GM12878 (cell line): ENCODE data around the gene ERVH48-1. TPM values are rescaled to one million over a fixed set of nuclear protein-coding genes. Genes with fewer than 3 reads are reported as not detected.

ENCODE experiments used
- BCLAF1 ChIP-seq: fragments of 450-650 bp; IDR thresholded peaks from 2 replicates; pipeline ENCODE4 v1.6.1; 2017; ENCODE audit warnings: antibody characterized with exemption, mild to moderate bottlenecking, moderate library complexity
- BRCA1 ChIP-seq: IDR thresholded peaks from 2 replicates; pipeline ENCODE4 v1.6.1; 2011; ENCODE audit warnings: low read depth, low read length, improper control_type of control experiment
- CREM ChIP-seq: IDR thresholded peaks from 2 replicates; pipeline ENCODE4 v1.6.1; 2014; ENCODE audit warnings: antibody characterized with exemption, low read depth
- CTCF ChIP-seq, 3 experiments: IDR thresholded peaks in 2 of 3; conservative IDR thresholded peaks in 1 of 3; 2 replicates each; pipeline ENCODE4 v1.5.1; 2011; ENCODE audit warnings: low read depth in 3 of 3, low read length in 3 of 3, mild to moderate bottlenecking in 3 of 3, control low read depth in 2 of 3, moderate library complexity in 2 of 3, inconsistent platforms in 1 of 3, mixed read lengths in 1 of 3; ENCODE audit not compliant: control insufficient read depth in 2 of 3, insufficient read depth in 1 of 3; ENCODE audit errors: extremely low read depth in 1 of 3
- EP300 ChIP-seq, 2 experiments: fragments of 150-350 bp in 1 of 2; IDR thresholded peaks; 2 replicates each; pipeline ENCODE4 v1.6.1; 2011 to 2012; ENCODE audit warnings: low read depth in 2 of 2, low read length in 2 of 2, borderline replicate concordance in 1 of 2, improper control_type of control experiment in 1 of 2, inconsistent platforms in 1 of 2; ENCODE audit not compliant: control insufficient read depth in 1 of 2
- HDGF ChIP-seq: fragments of 450-650 bp; IDR thresholded peaks from 2 replicates; pipeline ENCODE4 v1.6.1; 2016; ENCODE audit warnings: antibody characterized with exemption
- MEF2B ChIP-seq: fragments of 450-650 bp; IDR thresholded peaks from 2 replicates; pipeline ENCODE4 v1.6.1; 2018; ENCODE audit warnings: mild to moderate bottlenecking, moderate library complexity; ENCODE audit not compliant: partially characterized antibody, poor library complexity, severe bottlenecking
- MTA2 ChIP-seq: fragments of 450-650 bp; IDR thresholded peaks from 2 replicates; pipeline ENCODE4 v1.6.1; 2016; ENCODE audit warnings: low read depth, mild to moderate bottlenecking, moderate library complexity
- NFIC ChIP-seq: IDR thresholded peaks from 2 replicates; pipeline ENCODE4 v1.6.1; 2012; ENCODE audit warnings: low read depth, mild to moderate bottlenecking, inconsistent platforms, low read length, moderate library complexity
- NFXL1 ChIP-seq: fragments of 450-650 bp; IDR thresholded peaks from 2 replicates; pipeline ENCODE4 v1.6.1; 2017; ENCODE audit warnings: antibody characterized with exemption, mild to moderate bottlenecking, borderline replicate concordance
- PML ChIP-seq: IDR thresholded peaks from 2 replicates; pipeline ENCODE4 v1.6.1; 2012; ENCODE audit warnings: low read length, inconsistent platforms
- POLR2A ChIP-seq: IDR thresholded peaks from 2 replicates; pipeline ENCODE4 v1.6.1; 2011; ENCODE audit warnings: low read depth, mild to moderate bottlenecking, low read length
- POLR2AphosphoS2 ChIP-seq: IDR thresholded peaks from 2 replicates; pipeline ENCODE4 v1.6.1; 2011; ENCODE audit warnings: low read depth, mild to moderate bottlenecking, low read length, improper control_type of control experiment, moderate library complexity
- PRDM15 ChIP-seq: fragments of 450-650 bp; formaldehyde crosslinking; IDR thresholded peaks from 2 replicates; pipeline ENCODE4 v1.4.0; 2020; ENCODE audit warnings: mild to moderate bottlenecking, moderate library complexity
- RBBP5 ChIP-seq: fragments of 200-600 bp; sonication (generic); conservative IDR thresholded peaks from 2 replicates; pipeline ENCODE4 v1.6.1; 2016
- RCOR1 ChIP-seq: conservative IDR thresholded peaks from 2 replicates; pipeline ENCODE4 v1.6.1; 2012; ENCODE audit warnings: low read depth, low read length, improper control_type of control experiment
- RELA ChIP-seq: fragments of 450-650 bp; IDR thresholded peaks from 2 replicates; pipeline ENCODE4 v1.8.0; 2014; ENCODE audit warnings: borderline replicate concordance; ENCODE audit not compliant: partially characterized antibody
- SP1 ChIP-seq: IDR thresholded peaks from one replicate; pipeline ENCODE4 v1.6.1; 2011; ENCODE audit warnings: low read depth, low read length
- SUPT20H ChIP-seq: IDR thresholded peaks from 2 replicates; pipeline ENCODE4 v1.6.1; 2011; ENCODE audit warnings: low read depth, mild to moderate bottlenecking, low read length, moderate library complexity, borderline replicate concordance; ENCODE audit not compliant: control insufficient read depth
- TBL1XR1 ChIP-seq: IDR thresholded peaks from 2 replicates; pipeline ENCODE4 v1.6.1; 2012; ENCODE audit warnings: low read depth, low read length, improper control_type of control experiment
- YY1 ChIP-seq: IDR thresholded peaks from 2 replicates; pipeline ENCODE4 v1.6.1; 2011; ENCODE audit warnings: low read depth, mild to moderate bottlenecking, low read length
- ZSCAN29 ChIP-seq: fragments of 450-650 bp; IDR thresholded peaks from 2 replicates; pipeline ENCODE4 v1.6.1; 2017; ENCODE audit warnings: mild to moderate bottlenecking, moderate library complexity
- polyA plus RNA-seq, 11 experiments: library from polyadenylated mRNA; depleted of rRNA in 4 of 11; unstranded in 6 of 11; stranded (reverse) in 5 of 11; fragments of >200 nt; fragmentation: Nextera tagmentation in 4 of 11; fragmentation: Illumina TruSeq in 1 of 11; extraction: Ambion mirVana in 4 of 11; extraction: Trizol in 1 of 11; gene quantifications; 1 replicate in 1 of 11; 2 replicates in 10 of 11; pipeline versions ENCODE4 v1.2.1 to v1.2.3, GENCODE V29; 2011 to 2016; ENCODE audit warnings: inconsistent platforms in 2 of 11, missing spikeins in 2 of 11, low read depth in 1 of 11
- total RNA-seq, 4 experiments: library from RNA; depleted of rRNA in 3 of 4; stranded (reverse); fragments of >200 nt in 3 of 4; fragmentation: Illumina TruSeq in 1 of 4; extraction: Trizol in 1 of 4; gene quantifications; 2 replicates each; pipeline versions ENCODE4 v1.2.1 to v1.2.3, GENCODE V29; 2013 to 2021

ERVH48-1 gene
- total and polyA plus RNA-seq, 10 of the 15 experiments (the other 5 are each of a cell fraction or from before 2014, with no cell fraction given) = 0.03 to 0.30 (median 0.13) TPM; not detected in 7

- no peak for TF ChIP-seq PRDM15 (CRISPR knock-in tag)
- TF ChIP-seq RELA = peak; percentile 42
- TF ChIP-seq MEF2B = peak; percentile 22
- TF ChIP-seq PML = no peak
- no peak for TF ChIP-seq NFXL1
- TF ChIP-seq NFIC = no peak
- TF ChIP-seq SUPT20H = no peak
- no peak for TF ChIP-seq RBBP5
- peak; percentile 91 for TF ChIP-seq SP1
- TF ChIP-seq MTA2 = no peak
- 0 out of 2 replicates have a peak, but pooled peaks have one; percentile 21 for TF ChIP-seq RCOR1
- TF ChIP-seq CREM = peak; percentile 94
- peak; percentile 55; the same call in 1 of the 2 replicates for TF ChIP-seq HDGF
- TF ChIP-seq TBL1XR1 = peak; percentile 16; the same call in 1 of the 2 replicates
- TF ChIP-seq CTCF (IDR thresholded peaks at IDR 0.05 in 2 of 3, conservative IDR thresholded peaks at IDR 0.05 in 1 of 3; ENCODE audit: control insufficient read depth in 2 of 3, extremely low read depth in 1 of 3, insufficient read depth in 1 of 3, low read depth in 3 of 3, low read length in 3 of 3) = peak in 1 of 3 experiments; percentile 23; a peak in 1 of 6 replicates
- no peak for TF ChIP-seq ZSCAN29
- peak; percentile 92 for TF ChIP-seq BCLAF1
- TF ChIP-seq YY1 = no peak
- no peak; the same call in 1 of the 2 replicates for TF ChIP-seq POLR2AphosphoS2
- TF ChIP-seq POLR2A = peak; percentile 66
- TF ChIP-seq BRCA1 = no peak
- no peak for TF ChIP-seq EP300 (IDR thresholded peaks at IDR 0.05; ENCODE audit: borderline replicate concordance in 1 of 2, control insufficient read depth in 1 of 2, low read depth in 2 of 2, low read length in 2 of 2)
Measured at GRCh38 chr21:42973991-42974831, 48.8 kb upstream of the ERVH48-1 start, which contains the start of gene PKNOX1 (continued).
